ENCODE results near the gene KLHL12.

GRCh38 chr1:202862679-202863560 lies 64.1 kb downstream of the KLHL12 start:
- no peak for TF ChIP-seq SP1 (IDR thresholded peaks at IDR 0.05)
- no peak for TF ChIP-seq ELF4 (IDR thresholded peaks at IDR 0.05)
